B cell (primary cell): ENCODE results near the gene HYAL1. TPM values are rescaled to one million over a fixed set of nuclear protein-coding genes. Genes with fewer than 3 reads are reported as not detected.

Experiments
- ATAC-seq: fragments of 200-7000 bp; cut with Tn5 transposase; one replicate; pipeline ENCODE4 v1.10.0; 2021; ENCODE audit warnings: low read depth, mild to moderate bottlenecking, moderate number of reproducible peaks, moderate library complexity
- CTCF ChIA-PET: fragments of 350-600 bp; sonication (Branson Sonifier 250); formaldehyde crosslinking; loops from one replicate; lab custom pipeline; 2021; ENCODE audit warnings: antibody characterized with exemption, inconsistent platforms; lab: Charles Lee
- POLR2A ChIA-PET: fragments of 350-600 bp; sonication (Branson Sonifier 250); formaldehyde crosslinking; loops from one replicate; lab custom pipeline; 2021; ENCODE audit warnings: antibody characterized with exemption; lab: Charles Lee
- DNase-seq: peaks from one replicate; pipeline ENCODE4 v3.0.0; 2013
- H2AFZ ChIP-seq: 2 replicates; pipeline ENCODE4 v1.6.1; 2012; ENCODE audit warnings: mild to moderate bottlenecking, low read depth, low read length; ENCODE audit not compliant: insufficient read depth, poor library complexity, severe bottlenecking
- H3K27ac ChIP-seq, 2 donors: 1 replicate in 1 of 2; 2 replicates in 1 of 2; pipeline ENCODE4 v1.5.1; 2012 to 2013; ENCODE audit warnings: low read length in 2 of 2, mild to moderate bottlenecking in 2 of 2, moderate library complexity in 1 of 2
- H3K27me3 ChIP-seq, 4 experiments: fragments of 200-600 bp in 1 of 4; sonication (generic) in 1 of 4; replicated peaks in 1 of 4; 1 replicate in 2 of 4; 2 replicates in 2 of 4; pipeline versions ENCODE4 v1.6.1 to v1.7.0; 2013 to 2016; ENCODE audit warnings: low read length in 3 of 4, mild to moderate bottlenecking in 2 of 4, mixed read lengths in 1 of 4, moderate library complexity in 1 of 4; ENCODE audit not compliant: insufficient read depth in 4 of 4, control insufficient read depth in 3 of 4; ENCODE audit errors: control extremely low read depth in 1 of 4
- H3K36me3 ChIP-seq, 2 experiments: replicated peaks in 1 of 2; 1 replicate in 1 of 2; 2 replicates in 1 of 2; pipeline versions ENCODE4 v1.6.1 to v1.7.1; 2013; ENCODE audit warnings: low read length in 1 of 2; ENCODE audit not compliant: insufficient read depth in 2 of 2, control insufficient read depth in 1 of 2; ENCODE audit errors: control extremely low read depth in 1 of 2, extremely low read depth in 1 of 2
- H3K4me1 ChIP-seq, 2 donors: fragments of 200-600 bp in 1 of 2; sonication (generic) in 1 of 2; 1 replicate in 1 of 2; 2 replicates in 1 of 2; pipeline versions ENCODE4 v1.5.1 to v1.6.1; 2013 to 2017; ENCODE audit warnings: low read length in 2 of 2; ENCODE audit not compliant: control insufficient read depth in 2 of 2, insufficient read depth in 2 of 2
- H3K4me2 ChIP-seq: replicated peaks from 2 replicates; pipeline ENCODE3; 2012; ENCODE audit warnings: mild to moderate bottlenecking, low read depth, low read length; ENCODE audit not compliant: poor library complexity, severe bottlenecking
- H3K4me3 ChIP-seq, 5 experiments: fragments of 200-600 bp in 1 of 5; sonication (generic) in 1 of 5; 1 replicate in 3 of 5; 2 replicates in 2 of 5; pipeline versions ENCODE4 v1.5.1 to v1.7.0; 2011 to 2016; ENCODE audit warnings: low read length in 4 of 5, mild to moderate bottlenecking in 4 of 5, low read depth in 2 of 5, control low read depth in 1 of 5, moderate library complexity in 1 of 5; ENCODE audit not compliant: insufficient read depth in 1 of 5; ENCODE audit errors: control extremely low read depth in 1 of 5, extremely low read depth in 1 of 5
- H3K79me2 ChIP-seq: fragments of 200-600 bp; sonication (generic); one replicate; pipeline ENCODE4 v1.6.0; 2016; ENCODE audit warnings: low read length; ENCODE audit not compliant: control insufficient read depth, insufficient read depth
- H3K9ac ChIP-seq: fragments of 200-600 bp; sonication (generic); 2 replicates; pipeline ENCODE4 v1.6.1; 2017; ENCODE audit warnings: mild to moderate bottlenecking, low read length, moderate library complexity
- H3K9me3 ChIP-seq, 3 donors: one replicate each; pipeline versions ENCODE4 v1.6.1 to v1.7.1; 2013; ENCODE audit warnings: low read length in 2 of 3; ENCODE audit not compliant: control insufficient read depth in 2 of 3, insufficient read depth in 1 of 3; ENCODE audit errors: control extremely low read depth in 1 of 3
- H4K20me1 ChIP-seq: 2 replicates; pipeline ENCODE4 v1.6.0; 2012; ENCODE audit warnings: mild to moderate bottlenecking, low read length; ENCODE audit not compliant: insufficient read depth, control insufficient read depth, poor library complexity, severe bottlenecking
- H3K27ac Mint-ChIP-seq: one replicate; pipeline ENCODE4 v1.8.0; 2021; ENCODE audit warnings: mixed read lengths
- H3K27me3 Mint-ChIP-seq: one replicate; pipeline ENCODE4 v1.8.0; 2021; ENCODE audit warnings: mixed read lengths
- H3K4me1 Mint-ChIP-seq: one replicate; pipeline ENCODE4 v1.8.0; 2021; ENCODE audit warnings: mixed read lengths
- H3K4me3 Mint-ChIP-seq: one replicate; pipeline ENCODE4 v1.8.0; 2021; ENCODE audit warnings: mixed read lengths
- H3K9me3 Mint-ChIP-seq: one replicate; pipeline ENCODE4 v1.8.0; 2022; ENCODE audit warnings: mixed read lengths; ENCODE audit not compliant: insufficient read depth
- CTCF ChIP-seq: fragments of 200-600 bp; IDR thresholded peaks from one replicate; pipeline ENCODE4 v1.8.0; 2022; ENCODE audit warnings: antibody characterized with exemption, mild to moderate bottlenecking
- EZH2 ChIP-seq: IDR thresholded peaks from 2 replicates; pipeline ENCODE4 v1.6.1; 2012; ENCODE audit warnings: borderline replicate concordance, low read depth, mild to moderate bottlenecking, moderate library complexity, low read length; ENCODE audit not compliant: insufficient read depth, poor library complexity, severe bottlenecking
- WGBS: methylation state at CpG from one replicate; pipeline ENCODE4 v1.1.5; 2013; ENCODE audit warnings: missing lambda C conversion rate; ENCODE audit not compliant: insufficient coverage; 5-methylcytosine and 5-hydroxymethylcytosine counted together
- intact Hi-C: fragments of 100-400 bp; cut with micrococcal nuclease; formaldehyde crosslinking; loops from one replicate; pipeline ENCODE4 v1.10.0; 2022
- polyA plus RNA-seq: library from polyadenylated mRNA; depleted of rRNA; stranded (reverse); fragments of >200 nt; gene quantifications from 2 replicates; pipeline ENCODE4 v1.2.3, GENCODE V29; 2012
- total RNA-seq, 2 donors: library from RNA; stranded (reverse); fragments of 120-200 nt in 1 of 2; gene quantifications; 1 replicate in 1 of 2; 2 replicates in 1 of 2; pipeline versions ENCODE4 v1.2.3 to v1.2.4, GENCODE V29; 2013 to 2022

The HYAL1 gene
- total and polyA plus RNA-seq, 2 donors (not counting 1 experiment from before 2014, with no cell fraction given): 0.12 to 0.30 TPM

GRCh38 chr3:50323614-50324199 lies 20.3 kb upstream of the HYAL1 start:
- no peak overlapping the region for H3K27ac Mint-ChIP-seq
- no peaks in the 10 kb centered on the region for H3K27me3 Mint-ChIP-seq
- ChIA-PET POLR2A (interaction anchor here (2.9 kb wide), 1 partner anchor 13 kb away, joined by 16 read pairs; no protein-coding TSS in a partner anchor), CTCF (interaction anchor here (0.8 to 3.1 kb wide), 14 partner anchors 9 to 218 kb away, joined by 3 to 28 read pairs (median 6); partner anchors contain the start of genes HYAL3, IFRD2 and NAA80)
- Histone ChIP-seq H3K4me1 (peaks cover 28 to 53% of the 10 kb centered on the region in 2 donors), H3K9ac (no peak overlapping the region), H3K27ac (no peak overlapping the region), H2AFZ (no peak overlapping the region), H3K4me3 (no peak overlapping the region), H3K4me2 (no peak overlapping the region), H3K27me3 (no peaks in the 10 kb centered on the region), H4K20me1 (peaks cover 11% of the 10 kb centered on the region), H3K9me3 (peaks cover 0 to 3% (median 0%) of the 10 kb centered on the region in 3 donors), H3K36me3 (peaks cover 0 to 18% of the 10 kb centered on the region in 2 experiments), H3K79me2 (peaks cover 21% of the 10 kb centered on the region)
- 41% methylated on average over 4 of the region's 5 CpGs for WGBS
- peaks cover 50% of the 10 kb centered on the region for H3K4me1 Mint-ChIP-seq
- H3K4me3 Mint-ChIP-seq: peak overlapping the region; percentile 87
- ATAC-seq: no peak
- H3K9me3 Mint-ChIP-seq: no peaks in the 10 kb centered on the region
- no peak for DNase-seq
- intact Hi-C loops: loop anchor here (1.0 to 5.0 kb wide), 2 partner anchors 49 to 86 kb away; partner anchors contain the start of gene GNAI2
- TF ChIP-seq CTCF (no peak), EZH2 (no peak)

- Mint-ChIP-seq H3K4me1 (peaks cover 50% of the 10 kb centered on the region), H3K27me3 (no peaks in the 10 kb centered on the region), H3K4me3 (peak overlapping the region; percentile 87), H3K27ac (peak overlapping the region; percentile 53), H3K9me3 (no peaks in the 10 kb centered on the region)
- DNase-seq (no peak), ATAC-seq (no peak)
- Histone ChIP-seq H3K79me2 (peaks cover 21% of the 10 kb centered on the region), H3K27me3 (no peaks in the 10 kb centered on the region), H3K9me3 (peaks cover 0 to 3% (median 0%) of the 10 kb centered on the region in 3 donors), H3K4me3 (no peak overlapping the region), H3K4me1 (peaks cover 29 to 53% of the 10 kb centered on the region in 2 donors), H3K4me2 (no peak overlapping the region), H3K27ac (no peak overlapping the region), H2AFZ (no peak overlapping the region), H4K20me1 (peaks cover 11% of the 10 kb centered on the region), H3K36me3 (peaks cover 0 to 18% of the 10 kb centered on the region in 2 experiments), H3K9ac (no peak overlapping the region)
- POLR2A ChIA-PET: interaction anchor here (2.3 to 2.9 kb wide), 2 partner anchors 14 to 24 kb away, joined by 16 to 24 read pairs; partner anchors contain the start of genes HYAL3 and NAA80
- TF ChIP-seq EZH2 (no peak), CTCF (no peak)
- intact Hi-C loops: loop anchor here (5.0 kb wide), 1 partner anchor 86 kb away; the partner anchor contains the start of gene GNAI2
- 56% methylated on average over 4 of the region's 4 CpGs for WGBS
- CTCF ChIA-PET: interaction anchor here (0.6 to 3.1 kb wide), 9 partner anchors 13 to 219 kb away, joined by 3 to 28 read pairs (median 5); partner anchors contain the start of genes HYAL3 and NAA80
Measured at GRCh38 chr3:50323092-50323600, 19.8 kb upstream of the HYAL1 start.
